Gastrocnemius medialis (tissue), 4 donors: ENCODE measurements around the gene B4GALT1.

Source experiments
- POLR2A ChIP-seq, 2 donors: fragments of 450-650 bp; IDR thresholded peaks; one replicate each; pipeline ENCODE4 v1.6.1; 2017; ENCODE audit warnings: antibody characterized with exemption in 2 of 2, mild to moderate bottlenecking in 2 of 2, moderate library complexity in 2 of 2
- TF ChIP-seq, protein P1 (sequence below), 5 experiments: fragments of 450-650 bp in 3 of 5; fragments of 200-600 bp in 2 of 5; sonication (generic) in 2 of 5; IDR thresholded peaks in 4 of 5; conservative IDR thresholded peaks in 1 of 5; 1 replicate in 4 of 5; 2 replicates in 1 of 5; pipeline ENCODE4 v1.5.1; 2016 to 2019; ENCODE audit warnings: antibody characterized with exemption in 5 of 5, mild to moderate bottlenecking in 3 of 5, moderate library complexity in 3 of 5

DNA sequence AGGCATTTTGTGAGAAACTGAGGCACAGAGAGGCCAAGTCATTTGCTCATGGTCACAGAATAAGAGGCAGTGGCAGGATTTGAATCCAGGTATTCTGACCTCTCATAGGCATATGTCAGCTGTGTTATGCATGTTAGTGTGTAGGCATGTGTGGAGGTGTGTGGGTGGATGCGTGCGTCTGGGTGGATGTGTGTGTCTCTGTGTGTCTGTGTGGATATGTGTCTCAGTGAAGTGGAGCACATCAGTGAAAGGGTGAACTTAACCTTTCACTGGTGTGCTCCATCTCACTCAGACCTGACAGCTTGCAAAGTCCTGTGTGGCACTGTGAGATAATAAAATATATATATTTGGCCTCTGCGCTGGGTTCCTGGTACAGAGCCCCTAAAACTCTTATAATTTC lies 58.7 kb downstream of the B4GALT1 start:
- TF ChIP-seq POLR2A (IDR thresholded peaks at IDR 0.05), result no peak
- TF ChIP-seq, protein P1, sequence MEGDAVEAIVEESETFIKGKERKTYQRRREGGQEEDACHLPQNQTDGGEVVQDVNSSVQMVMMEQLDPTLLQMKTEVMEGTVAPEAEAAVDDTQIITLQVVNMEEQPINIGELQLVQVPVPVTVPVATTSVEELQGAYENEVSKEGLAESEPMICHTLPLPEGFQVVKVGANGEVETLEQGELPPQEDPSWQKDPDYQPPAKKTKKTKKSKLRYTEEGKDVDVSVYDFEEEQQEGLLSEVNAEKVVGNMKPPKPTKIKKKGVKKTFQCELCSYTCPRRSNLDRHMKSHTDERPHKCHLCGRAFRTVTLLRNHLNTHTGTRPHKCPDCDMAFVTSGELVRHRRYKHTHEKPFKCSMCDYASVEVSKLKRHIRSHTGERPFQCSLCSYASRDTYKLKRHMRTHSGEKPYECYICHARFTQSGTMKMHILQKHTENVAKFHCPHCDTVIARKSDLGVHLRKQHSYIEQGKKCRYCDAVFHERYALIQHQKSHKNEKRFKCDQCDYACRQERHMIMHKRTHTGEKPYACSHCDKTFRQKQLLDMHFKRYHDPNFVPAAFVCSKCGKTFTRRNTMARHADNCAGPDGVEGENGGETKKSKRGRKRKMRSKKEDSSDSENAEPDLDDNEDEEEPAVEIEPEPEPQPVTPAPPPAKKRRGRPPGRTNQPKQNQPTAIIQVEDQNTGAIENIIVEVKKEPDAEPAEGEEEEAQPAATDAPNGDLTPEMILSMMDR (IDR thresholded peaks at IDR 0.05 in 4 of 5, conservative IDR thresholded peaks at IDR 0.05 in 1 of 5), result no peak
